ENCODE results near the gene MDM2. TPM values are rescaled to one million over a fixed set of nuclear protein-coding genes. Genes with fewer than 3 reads are reported as not detected.

The MDM2 gene
- total and polyA plus RNA-seq, 2 of the 13 experiments (the other 11 are each of a cell fraction or from before 2014, with no cell fraction given): 29.3 to 314 TPM

GRCh38 chr12:68808388-68809189, 612 bp downstream of the MDM2 start (continued):
- TF ChIP-seq AHR (CRISPR knock-in tag; IDR thresholded peaks at IDR 0.05) (no peak), SP2 (CRISPR knock-in tag; IDR thresholded peaks at IDR 0.05) (no peak; the same call in 1 of the 2 replicates), ZXDC (CRISPR knock-in tag; IDR thresholded peaks at IDR 0.05) (peak; percentile 53; the same call in 1 of the 2 replicates), ZNF512 (CRISPR knock-in tag; IDR thresholded peaks at IDR 0.05) (0 out of 2 replicates have a peak, but pooled peaks have one; percentile 57), NFIC (IDR thresholded peaks at IDR 0.05; ENCODE audit: low read length) (no peak), ZNF558 (CRISPR knock-in tag; IDR thresholded peaks at IDR 0.05; ENCODE audit: borderline replicate concordance) (0 out of 2 replicates have a peak, but pooled peaks have one; percentile 60), PRDM15 (CRISPR knock-in tag; IDR thresholded peaks at IDR 0.05) (no peak), FLYWCH1 (CRISPR knock-in tag; IDR thresholded peaks at IDR 0.05) (no peak), ZFX (CRISPR knock-in tag; IDR thresholded peaks at IDR 0.05; ENCODE audit: low read depth) (peak; percentile 59), ZBTB3 (CRISPR knock-in tag; IDR thresholded peaks at IDR 0.05; ENCODE audit: borderline replicate concordance, low read depth) (no peak), ZBTB14 (CRISPR knock-in tag; IDR thresholded peaks at IDR 0.05) (no peak), ZNF326 (CRISPR knock-in tag; IDR thresholded peaks at IDR 0.05; ENCODE audit: borderline replicate concordance) (no peak), FOXA3 (CRISPR knock-in tag; IDR thresholded peaks at IDR 0.05) (peak; percentile 56; the same call in 1 of the 2 replicates), NFYC (CRISPR knock-in tag; IDR thresholded peaks at IDR 0.05) (no peak), ZNF770 (CRISPR knock-in tag; IDR thresholded peaks at IDR 0.05) (no peak), SNAPC5 (CRISPR knock-in tag; IDR thresholded peaks at IDR 0.05; ENCODE audit: borderline replicate concordance) (no peak), MBNL3 (CRISPR knock-in tag; conservative IDR thresholded peaks at IDR 0.05) (no peak)

Measured in HepG2 (cell line).